Astrocyte of the spinal cord (primary cell): ENCODE data around the gene IREB2.
A peak's percentile ranks its signal among the peaks of the same experiment; 100 is the strongest.
"Not testable (repeated sequence)": the region's sequence is repeated elsewhere in the genome, so short reads cannot be mapped to it uniquely, and the experiment has no call there.

ENCODE experiments used
- DNase-seq: peaks from one replicate; pipeline ENCODE4 v3.0.0; 2011; ENCODE audit warnings: low read depth, low spot score
- H3K4me3 ChIP-seq: 2 replicates; pipeline ENCODE4 v1.5.1; 2011; ENCODE audit warnings: low read depth, mild to moderate bottlenecking, low read length, moderate library complexity
- in situ Hi-C: cut with HindIII; loops from 2 replicates; pipeline ENCODE4 v1.10.0; 2017; ENCODE audit warnings: low sequenced_read_pairs
- TF ChIP-seq, protein P1 (sequence below): IDR thresholded peaks from 2 replicates; pipeline ENCODE4 v1.5.1; 2012; ENCODE audit warnings: low read depth, mild to moderate bottlenecking, low read length, inconsistent platforms

The IREB2 gene

DNA sequence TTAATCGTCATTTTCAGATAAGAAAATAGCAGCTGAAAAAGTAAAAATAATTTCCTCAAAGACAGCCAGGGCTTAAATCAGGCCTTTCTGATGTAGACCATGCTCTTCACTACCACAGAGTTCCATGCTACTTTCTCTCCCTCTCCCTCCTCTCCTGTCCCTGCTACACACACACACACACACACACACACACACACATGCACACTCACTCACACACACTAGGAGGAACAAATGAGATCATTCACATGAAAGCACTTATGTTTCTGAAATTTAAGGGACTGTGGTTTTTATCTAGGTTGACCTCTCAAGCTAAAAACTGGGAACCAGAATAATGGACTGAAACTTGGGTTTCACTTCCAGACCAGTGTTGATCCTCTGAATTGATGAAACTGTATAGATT lies 98.1 kb downstream of the IREB2 start:
- DNase-seq = peak; percentile 7
- in situ Hi-C loops = no loop called here
- TF ChIP-seq, protein P1, sequence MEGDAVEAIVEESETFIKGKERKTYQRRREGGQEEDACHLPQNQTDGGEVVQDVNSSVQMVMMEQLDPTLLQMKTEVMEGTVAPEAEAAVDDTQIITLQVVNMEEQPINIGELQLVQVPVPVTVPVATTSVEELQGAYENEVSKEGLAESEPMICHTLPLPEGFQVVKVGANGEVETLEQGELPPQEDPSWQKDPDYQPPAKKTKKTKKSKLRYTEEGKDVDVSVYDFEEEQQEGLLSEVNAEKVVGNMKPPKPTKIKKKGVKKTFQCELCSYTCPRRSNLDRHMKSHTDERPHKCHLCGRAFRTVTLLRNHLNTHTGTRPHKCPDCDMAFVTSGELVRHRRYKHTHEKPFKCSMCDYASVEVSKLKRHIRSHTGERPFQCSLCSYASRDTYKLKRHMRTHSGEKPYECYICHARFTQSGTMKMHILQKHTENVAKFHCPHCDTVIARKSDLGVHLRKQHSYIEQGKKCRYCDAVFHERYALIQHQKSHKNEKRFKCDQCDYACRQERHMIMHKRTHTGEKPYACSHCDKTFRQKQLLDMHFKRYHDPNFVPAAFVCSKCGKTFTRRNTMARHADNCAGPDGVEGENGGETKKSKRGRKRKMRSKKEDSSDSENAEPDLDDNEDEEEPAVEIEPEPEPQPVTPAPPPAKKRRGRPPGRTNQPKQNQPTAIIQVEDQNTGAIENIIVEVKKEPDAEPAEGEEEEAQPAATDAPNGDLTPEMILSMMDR = no peak
- H3K4me3 ChIP-seq = no peak overlapping the region

DNA sequence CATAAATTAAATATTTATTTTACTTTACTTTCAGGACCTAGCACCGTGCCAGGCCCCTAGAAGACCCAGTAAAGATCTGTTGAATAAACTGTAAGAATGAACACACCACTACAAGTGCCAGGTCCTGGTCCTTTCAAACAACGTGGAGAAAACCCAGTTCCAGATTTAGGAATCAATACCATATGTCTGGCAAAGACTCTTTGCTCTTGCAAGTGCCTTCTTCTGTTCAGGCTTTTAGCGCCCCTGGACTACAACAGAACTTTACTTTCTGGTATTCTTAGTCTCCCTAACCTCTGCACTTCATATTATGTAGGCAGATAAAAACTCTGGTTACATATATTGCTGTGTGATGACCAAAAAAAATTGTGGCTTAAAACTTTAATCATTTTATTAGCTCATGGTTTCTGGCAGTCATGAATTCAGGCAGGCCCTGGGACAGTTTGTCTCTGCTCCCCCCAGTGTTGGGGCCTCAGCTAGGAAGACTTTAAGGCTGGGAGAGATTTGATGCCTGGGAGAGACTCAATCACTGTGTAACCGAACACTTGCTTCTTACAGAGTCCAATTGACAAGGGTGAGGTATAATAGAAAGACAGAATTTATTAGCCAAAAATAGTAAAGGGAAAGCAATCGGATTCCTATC lies 99.4 kb downstream of the IREB2 start:
- no peak overlapping the region for H3K4me3 ChIP-seq
- TF ChIP-seq, protein P1 = no peak
- no peak for DNase-seq
- in situ Hi-C loops = no loop called here

DNA sequence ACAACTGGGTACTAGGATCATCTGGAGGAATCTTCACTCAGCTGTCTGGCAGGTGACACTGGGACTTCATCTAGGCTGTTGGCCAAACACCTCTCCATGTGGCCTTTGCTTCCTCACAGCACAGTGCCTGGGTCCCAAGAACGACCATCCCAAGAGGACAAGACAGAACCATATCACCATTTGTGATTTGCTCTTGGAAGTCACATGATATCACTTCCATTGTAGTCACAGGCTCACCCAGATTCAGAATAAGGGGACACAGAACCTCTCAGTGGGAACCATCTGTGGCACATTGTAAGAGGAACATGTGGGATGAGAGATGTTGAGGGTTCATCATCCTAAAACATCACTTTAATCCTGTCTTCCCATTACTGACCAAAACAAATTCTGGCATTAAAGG lies 100.3 kb downstream of the IREB2 start:
- H3K4me3 ChIP-seq = no peak overlapping the region
- TF ChIP-seq, protein P1 = no peak
- DNase-seq = no peak
- in situ Hi-C loops = no loop called here

DNA sequence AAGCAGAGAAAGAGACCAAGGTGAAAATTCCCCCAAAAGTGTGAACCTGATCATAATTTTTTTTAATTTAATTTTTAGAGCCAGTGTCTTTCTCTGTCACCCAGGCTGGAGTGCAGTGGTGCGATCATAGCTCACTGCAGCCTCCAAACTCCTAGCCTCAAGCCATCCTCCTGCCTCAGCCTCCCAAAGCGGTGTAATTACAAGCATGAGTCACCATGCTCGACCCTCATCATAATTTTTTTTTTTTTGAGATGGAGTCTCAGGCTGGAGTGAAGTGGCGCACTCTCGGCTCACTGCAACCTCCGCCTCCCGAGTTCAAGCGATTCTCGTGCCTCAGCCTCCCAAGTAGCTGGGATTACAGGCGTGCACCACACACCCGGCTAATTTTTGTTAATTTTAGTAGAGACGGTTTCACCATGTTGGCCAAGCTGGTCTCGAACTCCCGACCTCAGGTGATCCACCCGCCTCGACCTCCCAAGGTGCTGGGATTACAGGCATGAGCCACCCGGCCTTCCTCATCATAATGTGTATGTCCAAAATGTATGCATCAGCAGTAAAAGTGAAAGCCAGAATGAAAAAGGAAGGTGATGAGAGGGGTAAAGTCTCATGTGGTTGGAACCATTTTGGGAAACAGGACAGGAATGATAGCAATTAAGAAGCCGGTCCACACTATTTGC lies 101.6 kb downstream of the IREB2 start:
- DNase-seq, in situ Hi-C loops: not testable (repeated sequence)
- H3K4me3 ChIP-seq = peak overlapping the region; percentile 91

DNA sequence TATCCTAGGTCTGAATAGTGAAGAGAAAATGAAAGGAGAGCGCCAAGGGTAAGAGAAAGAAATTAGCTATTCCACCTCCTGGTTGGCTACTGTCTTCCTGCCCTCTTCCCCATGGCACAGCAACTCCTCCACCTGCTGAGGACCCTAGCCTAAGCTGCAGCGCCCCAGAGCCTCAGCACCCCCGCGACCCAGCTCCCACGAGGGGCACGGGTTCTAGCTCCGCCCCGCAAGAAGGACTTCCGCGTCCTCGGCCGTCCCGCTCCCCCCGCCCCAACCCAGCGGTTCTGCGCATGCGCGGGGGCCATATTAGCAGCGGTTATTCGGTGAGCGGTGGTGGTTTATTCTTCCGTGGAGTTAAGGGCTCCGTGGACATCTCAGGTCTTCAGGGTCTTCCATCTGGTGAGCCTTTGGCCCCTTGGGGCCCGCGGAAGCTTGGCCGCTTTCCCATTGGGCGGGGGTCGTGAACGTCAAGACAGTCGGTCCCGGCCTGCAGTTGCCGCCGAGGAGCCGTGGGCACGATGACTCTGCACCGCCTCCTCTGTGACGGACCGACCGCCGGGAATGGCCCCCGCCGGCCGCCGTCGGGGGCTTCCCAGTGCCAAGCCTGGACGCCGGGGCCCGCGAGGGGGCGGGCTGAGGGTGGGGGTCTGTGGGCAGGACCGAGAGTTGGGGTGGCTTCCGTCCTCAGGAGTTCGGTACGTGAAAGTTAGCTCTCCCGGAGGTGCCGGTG lies 102.3 kb downstream of the IREB2 start, which contains the start of gene PSMA4:
TSS of gene PSMA4 (plus strand) at position 304 of the 730 bp plus-strand sequence. CDS start 1,484 bp downstream, outside the sequence.
- DNase-seq = peak; percentile 92
- in situ Hi-C loops = no loop called here
- H3K4me3 ChIP-seq = peak within 1 kb of the TSS; percentile 91
- TF ChIP-seq, protein P1 = peak; percentile 18

DNA sequence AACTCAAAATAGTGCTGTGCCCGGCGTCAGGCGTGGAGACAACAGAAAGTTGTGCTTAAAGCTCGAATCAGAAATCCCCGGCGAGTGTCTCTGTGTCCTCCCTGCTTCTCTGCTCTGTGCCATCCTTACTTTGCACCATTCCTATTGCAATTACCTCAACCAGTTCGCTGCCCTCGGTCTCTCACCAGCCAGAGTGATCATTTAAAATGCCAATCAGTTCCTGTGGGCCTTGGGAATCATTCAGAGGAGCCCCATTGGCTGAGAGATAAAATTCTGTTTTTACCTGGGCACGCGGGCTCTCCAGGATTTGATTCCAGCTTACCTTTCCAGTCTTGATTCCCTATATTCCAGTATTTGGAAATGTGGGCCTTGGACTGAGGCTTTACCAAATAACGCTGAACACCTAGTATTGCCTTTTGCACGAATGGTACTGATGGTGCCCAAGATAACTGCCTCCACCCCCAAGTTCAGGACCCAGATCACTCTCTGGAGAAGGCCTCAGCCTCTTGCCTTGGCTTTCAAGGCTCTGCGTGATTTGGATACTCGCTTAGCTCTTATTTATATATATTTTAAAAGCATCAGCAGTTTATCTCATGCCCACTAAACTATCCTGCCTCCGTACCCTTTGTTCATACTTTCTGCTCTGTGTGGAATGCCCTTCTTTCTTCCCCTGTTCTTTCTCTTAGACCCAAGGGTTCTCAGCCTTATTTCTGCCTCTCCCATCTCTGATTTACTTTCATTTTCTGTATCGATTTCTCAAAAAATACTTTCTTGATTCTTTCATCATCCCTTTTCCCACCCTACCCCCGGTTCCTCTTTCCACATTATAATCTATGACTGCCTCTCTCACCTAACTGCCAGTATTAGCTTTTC lies 103.1 kb downstream of the IREB2 start:
- in situ Hi-C loops = no loop called here
- TF ChIP-seq, protein P1 = no peak
- peak; percentile 8 for DNase-seq
- H3K4me3 ChIP-seq = peak overlapping the region; percentile 91
